Measurements from ENCODE around the gene DHX30.

Gene DHX30

GRCh38 chr3:47890126-47890827 is 87.3 kb downstream of the DHX30 start:
- DNase-seq = no peak

GRCh38 chr3:47890828-47891612 is 88.1 kb downstream of the DHX30 start:
- no peak for DNase-seq

GRCh38 chr3:47891613-47892005 is 88.7 kb downstream of the DHX30 start:
- DNase-seq = no peak

GRCh38 chr3:47892286-47893040 is 89.5 kb downstream of the DHX30 start:
- DNase-seq = no peak

DNA sequence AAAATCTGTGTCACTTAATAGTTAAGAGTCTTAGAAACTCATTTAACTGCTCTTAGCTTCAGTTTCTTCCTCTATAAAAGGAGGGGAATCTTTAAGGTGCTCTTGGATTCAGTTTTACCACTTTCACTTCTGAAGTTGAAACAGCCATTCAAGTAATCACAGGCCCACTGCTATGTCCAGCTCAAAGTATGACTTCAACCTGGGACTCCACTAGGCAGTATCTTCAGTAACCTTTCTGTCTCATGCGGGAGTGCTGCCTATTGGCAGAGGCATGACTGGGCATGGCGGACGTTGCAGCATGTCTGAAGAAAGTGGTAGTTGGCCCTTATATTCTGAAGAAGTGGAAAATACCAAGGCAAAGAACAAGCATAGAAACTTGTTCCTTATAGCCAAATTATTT is 92.3 kb downstream of the DHX30 start:
- DNase-seq = no peak

DNA sequence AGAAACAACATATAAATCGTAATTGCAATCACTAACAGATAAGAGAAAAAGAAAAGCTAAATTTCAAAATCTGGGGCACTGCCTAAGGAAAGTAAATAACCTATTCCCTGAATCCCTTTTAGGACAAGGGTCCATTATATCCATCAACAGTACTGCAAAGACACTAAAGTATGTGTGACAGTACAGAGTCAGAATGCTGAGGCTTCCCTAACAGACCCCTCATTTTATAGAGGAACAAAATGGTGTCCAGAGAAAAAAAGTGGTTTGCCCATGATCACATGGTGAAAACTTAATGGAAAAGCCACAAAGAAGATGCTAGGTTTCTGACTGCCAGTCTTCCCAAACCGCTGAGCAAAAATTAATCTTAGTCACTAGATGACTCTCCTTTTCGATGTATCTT is 93.8 kb downstream of the DHX30 start:
- no peak for DNase-seq

GRCh38 chr3:47897954-47898353 is 95.0 kb downstream of the DHX30 start:
- DNase-seq = no peak

DNA sequence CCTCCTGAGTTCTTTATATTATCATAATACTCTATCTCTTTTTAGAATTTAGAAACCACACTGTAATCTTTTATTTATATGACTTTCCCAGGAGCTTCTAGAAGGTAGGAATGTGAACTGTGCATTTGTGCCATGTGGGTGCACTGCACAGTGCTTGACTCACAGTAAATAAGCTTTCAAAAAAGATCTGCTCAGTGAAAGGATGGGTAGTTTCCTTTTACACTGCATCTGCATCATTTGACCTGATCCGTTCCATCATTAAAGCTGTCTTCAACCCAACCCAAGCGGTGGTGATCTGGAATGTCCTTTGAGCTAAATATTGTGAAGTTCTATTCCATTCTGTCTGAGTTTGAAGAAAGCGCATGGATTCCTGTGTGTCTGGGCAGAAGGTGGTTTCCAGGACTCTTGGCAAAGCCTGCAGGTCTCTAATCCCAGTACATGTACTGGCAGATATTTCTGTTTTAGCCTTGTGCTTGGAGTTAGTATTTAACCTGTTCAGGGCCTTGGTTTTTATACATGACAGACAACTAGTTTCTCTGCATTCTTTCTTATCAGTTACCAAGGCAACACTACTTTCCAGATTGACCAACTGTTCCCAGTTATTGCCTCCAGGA is 96.7 kb downstream of the DHX30 start:
- no peak for DNase-seq

Measured in activated CD8-positive, alpha-beta memory T cell treated with anti-CD3 and anti-CD28 coated beads, Interleukin-2, amount 50 U/mL, for 48 hours (primary cell).